ENCODE data around the gene SSTR4. TPM values are rescaled to one million over a fixed set of nuclear protein-coding genes. Genes with fewer than 3 reads are reported as not detected.

SSTR4 gene
- total RNA-seq, 1 donor from 2014 or later = not detected

DNA sequence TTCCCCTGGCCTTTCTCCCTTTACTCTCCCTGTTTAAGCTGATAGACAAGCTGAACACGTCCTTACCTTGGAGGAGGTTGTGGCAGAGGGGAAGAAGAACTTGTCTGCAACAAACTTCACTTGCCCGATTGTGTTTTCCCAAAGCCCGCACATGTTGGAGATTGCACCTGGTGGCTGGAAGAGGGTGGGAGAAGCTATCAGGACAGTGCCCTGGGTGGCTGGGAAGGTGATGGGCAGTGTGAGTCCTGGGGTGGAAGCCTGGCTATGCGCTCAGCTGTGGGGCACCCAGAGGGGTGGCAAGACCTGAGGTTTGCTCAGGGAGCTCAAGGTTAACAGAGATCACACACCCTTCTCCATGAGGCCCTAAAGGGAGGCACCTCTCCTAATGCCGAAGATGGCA is 25.0 kb upstream of the SSTR4 start:
- no peak for DNase-seq (ENCODE audit: low read depth)
- H3K27me3 ChIP-seq (ENCODE audit: control insufficient read depth, insufficient read depth, low read length) = no peaks in the 10 kb centered on the region
- no peak for TF ChIP-seq CTCF (IDR thresholded peaks at IDR 0.05; ENCODE audit: insufficient read depth, low read length, poor library complexity, severe bottlenecking)
- H3K36me3 ChIP-seq (ENCODE audit: control insufficient read depth, insufficient read depth, low read length) = no peaks in the 10 kb centered on the region
- H3K4me3 ChIP-seq (ENCODE audit: low read depth, low read length) = no peak overlapping the region

- DNase-seq (ENCODE audit: low read depth) = no peak
- no peak overlapping the region for H3K4me3 ChIP-seq (ENCODE audit: low read depth, low read length)
- no peak for TF ChIP-seq CTCF (IDR thresholded peaks at IDR 0.05; ENCODE audit: insufficient read depth, low read length, poor library complexity, severe bottlenecking)
- H3K36me3 ChIP-seq (ENCODE audit: control insufficient read depth, insufficient read depth, low read length) = no peaks in the 10 kb centered on the region
- H3K27me3 ChIP-seq (ENCODE audit: control insufficient read depth, insufficient read depth, low read length) = no peaks in the 10 kb centered on the region
Observed at GRCh38 chr20:23011008-23011721, 23.9 kb upstream of the SSTR4 start.

GRCh38 chr20:23013429-23013828 is 21.7 kb upstream of the SSTR4 start:
- no peaks in the 10 kb centered on the region for H3K36me3 ChIP-seq (ENCODE audit: control insufficient read depth, insufficient read depth, low read length)
- no peak overlapping the region for H3K4me3 ChIP-seq (ENCODE audit: low read depth, low read length)
- TF ChIP-seq CTCF (IDR thresholded peaks at IDR 0.05; ENCODE audit: insufficient read depth, low read length, poor library complexity, severe bottlenecking) = no peak
- H3K27me3 ChIP-seq (ENCODE audit: control insufficient read depth, insufficient read depth, low read length) = no peaks in the 10 kb centered on the region
- no peak for DNase-seq (ENCODE audit: low read depth)

- no peaks in the 10 kb centered on the region for H3K36me3 ChIP-seq (ENCODE audit: control insufficient read depth, insufficient read depth, low read length)
- no peak overlapping the region for H3K4me3 ChIP-seq (ENCODE audit: low read depth, low read length)
- DNase-seq (ENCODE audit: low read depth) = no peak
- no peaks in the 10 kb centered on the region for H3K27me3 ChIP-seq (ENCODE audit: control insufficient read depth, insufficient read depth, low read length)
- no peak for TF ChIP-seq CTCF (IDR thresholded peaks at IDR 0.05; ENCODE audit: insufficient read depth, low read length, poor library complexity, severe bottlenecking)
Observed at GRCh38 chr20:23017516-23017915, 17.6 kb upstream of the SSTR4 start.

DNA sequence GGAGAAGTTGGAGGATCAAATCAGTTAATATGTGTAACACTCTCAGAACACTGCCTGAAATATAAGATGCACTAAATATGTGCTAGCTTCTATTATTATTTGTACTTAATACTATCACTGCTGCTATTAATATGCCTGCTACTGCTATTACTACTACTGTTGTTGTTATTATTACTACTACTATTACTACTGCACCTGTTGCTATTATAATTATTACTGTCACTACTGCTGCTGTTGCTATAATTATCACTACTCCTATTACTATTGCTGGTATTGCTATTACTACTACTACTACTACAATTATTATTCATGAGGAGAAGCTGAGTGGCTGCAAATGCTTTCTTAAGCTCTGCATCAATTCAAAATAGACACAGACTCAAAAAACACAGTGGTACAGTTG is 16.7 kb upstream of the SSTR4 start:
- H3K36me3 ChIP-seq (ENCODE audit: control insufficient read depth, insufficient read depth, low read length) = no peaks in the 10 kb centered on the region
- H3K27me3 ChIP-seq (ENCODE audit: control insufficient read depth, insufficient read depth, low read length) = no peaks in the 10 kb centered on the region
- TF ChIP-seq CTCF (IDR thresholded peaks at IDR 0.05; ENCODE audit: insufficient read depth, low read length, poor library complexity, severe bottlenecking) = no peak
- no peak for DNase-seq (ENCODE audit: low read depth)
- H3K4me3 ChIP-seq (ENCODE audit: low read depth, low read length) = no peak overlapping the region

DNA sequence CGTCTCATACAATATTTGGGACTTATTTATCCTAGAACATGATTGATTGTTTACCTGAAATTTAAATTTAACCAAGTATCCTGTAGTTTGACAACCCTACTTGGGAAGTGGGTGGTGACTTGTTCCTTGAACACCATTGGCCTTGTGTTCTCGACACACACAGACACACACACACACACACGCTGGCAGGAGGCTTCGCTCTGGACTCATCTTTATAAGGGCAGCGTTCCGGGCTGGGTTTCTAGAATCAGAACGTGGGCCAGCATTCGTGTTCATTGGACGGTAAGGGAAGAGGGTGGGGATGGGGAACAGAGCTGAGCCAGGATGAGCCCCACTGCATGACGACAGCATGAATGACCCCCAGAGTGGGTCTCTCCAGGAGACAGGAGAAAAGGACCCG is 16.2 kb upstream of the SSTR4 start:
- DNase-seq (ENCODE audit: low read depth) = no peak
- H3K4me3 ChIP-seq (ENCODE audit: low read depth, low read length) = no peak overlapping the region
- no peak for TF ChIP-seq CTCF (IDR thresholded peaks at IDR 0.05; ENCODE audit: insufficient read depth, low read length, poor library complexity, severe bottlenecking)

More for the DNA sequence above, 16.2 kb upstream of the SSTR4 start:
- Histone ChIP-seq H3K36me3 (ENCODE audit: control insufficient read depth, insufficient read depth, low read length) (no peaks in the 10 kb centered on the region), H3K27me3 (ENCODE audit: control insufficient read depth, insufficient read depth, low read length) (no peaks in the 10 kb centered on the region)

Data from kidney epithelial cell (primary cell).